ENCODE results near the gene GPC2.

GPC2 gene

DNA sequence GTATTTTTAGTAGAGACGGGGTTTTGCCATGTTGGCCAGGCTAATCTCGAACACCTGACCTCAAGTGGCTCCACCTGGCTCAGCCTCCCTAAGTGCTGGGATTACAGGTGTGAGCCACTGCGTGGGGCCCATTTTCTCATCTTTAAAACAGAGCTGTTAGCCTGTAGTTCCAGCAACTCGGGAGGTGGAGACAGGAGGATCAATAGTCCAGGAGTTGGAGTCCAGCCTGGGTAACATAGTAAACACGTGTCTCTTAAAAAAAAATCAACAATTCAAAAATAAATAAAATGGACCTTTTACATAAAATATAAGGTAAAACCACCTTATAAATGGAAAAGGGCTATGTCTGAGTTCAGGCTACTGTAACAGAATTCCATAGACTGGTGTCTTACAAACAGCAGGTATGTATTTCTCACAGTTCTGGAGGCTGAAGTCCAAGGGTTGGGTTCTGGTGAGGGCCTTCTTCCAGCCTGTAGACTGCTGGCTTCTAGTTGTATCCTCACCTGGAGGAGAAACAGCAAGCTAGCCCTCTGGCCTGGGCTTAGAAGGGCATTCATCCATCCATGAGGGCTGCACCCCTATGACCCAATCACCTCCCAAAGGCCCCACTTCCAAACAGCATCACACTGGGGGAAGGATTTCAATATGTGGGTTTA is 35.6 kb upstream of the GPC2 start:
- Histone ChIP-seq H3K4me1 (ENCODE audit: control insufficient read depth, low read length) (peaks cover 98% of the 10 kb centered on the region), H3K9me2 (replicated peaks; ENCODE audit: control insufficient read depth, low read length) (no peaks in the 10 kb centered on the region), H3K4me3 (ENCODE audit: low read length) (peak overlapping the region; percentile 82), H3K27me3 (ENCODE audit: control insufficient read depth, low read length) (no peaks in the 10 kb centered on the region), H3K79me2 (ENCODE audit: control insufficient read depth, low read length) (peaks cover 60% of the 10 kb centered on the region), H3K27ac (ENCODE audit: low read depth, low read length) (peak overlapping the region; percentile 96), H3K9me3 (ENCODE audit: control insufficient read depth, insufficient read depth, low read length) (no peaks in the 10 kb centered on the region), H3F3A (ENCODE audit: control insufficient read depth, insufficient read depth) (peaks cover 47% of the 10 kb centered on the region), H3K4me2 (ENCODE audit: low read length) (peak overlapping the region; percentile 91), H3K36me3 (ENCODE audit: control insufficient read depth, low read length) (peaks cover 83% of the 10 kb centered on the region), H4K20me1 (ENCODE audit: control insufficient read depth, insufficient read depth, low read depth, low read length) (no peaks in the 10 kb centered on the region)
- no peak for TF ChIP-seq EZH2phosphoT487 (IDR thresholded peaks at IDR 0.05; ENCODE audit: borderline replicate concordance, low read length)
- TF ChIP-seq, protein P1, sequence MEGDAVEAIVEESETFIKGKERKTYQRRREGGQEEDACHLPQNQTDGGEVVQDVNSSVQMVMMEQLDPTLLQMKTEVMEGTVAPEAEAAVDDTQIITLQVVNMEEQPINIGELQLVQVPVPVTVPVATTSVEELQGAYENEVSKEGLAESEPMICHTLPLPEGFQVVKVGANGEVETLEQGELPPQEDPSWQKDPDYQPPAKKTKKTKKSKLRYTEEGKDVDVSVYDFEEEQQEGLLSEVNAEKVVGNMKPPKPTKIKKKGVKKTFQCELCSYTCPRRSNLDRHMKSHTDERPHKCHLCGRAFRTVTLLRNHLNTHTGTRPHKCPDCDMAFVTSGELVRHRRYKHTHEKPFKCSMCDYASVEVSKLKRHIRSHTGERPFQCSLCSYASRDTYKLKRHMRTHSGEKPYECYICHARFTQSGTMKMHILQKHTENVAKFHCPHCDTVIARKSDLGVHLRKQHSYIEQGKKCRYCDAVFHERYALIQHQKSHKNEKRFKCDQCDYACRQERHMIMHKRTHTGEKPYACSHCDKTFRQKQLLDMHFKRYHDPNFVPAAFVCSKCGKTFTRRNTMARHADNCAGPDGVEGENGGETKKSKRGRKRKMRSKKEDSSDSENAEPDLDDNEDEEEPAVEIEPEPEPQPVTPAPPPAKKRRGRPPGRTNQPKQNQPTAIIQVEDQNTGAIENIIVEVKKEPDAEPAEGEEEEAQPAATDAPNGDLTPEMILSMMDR (IDR thresholded peaks at IDR 0.05; ENCODE audit: low read depth, low read length, poor library complexity, severe bottlenecking): no peak

DNA sequence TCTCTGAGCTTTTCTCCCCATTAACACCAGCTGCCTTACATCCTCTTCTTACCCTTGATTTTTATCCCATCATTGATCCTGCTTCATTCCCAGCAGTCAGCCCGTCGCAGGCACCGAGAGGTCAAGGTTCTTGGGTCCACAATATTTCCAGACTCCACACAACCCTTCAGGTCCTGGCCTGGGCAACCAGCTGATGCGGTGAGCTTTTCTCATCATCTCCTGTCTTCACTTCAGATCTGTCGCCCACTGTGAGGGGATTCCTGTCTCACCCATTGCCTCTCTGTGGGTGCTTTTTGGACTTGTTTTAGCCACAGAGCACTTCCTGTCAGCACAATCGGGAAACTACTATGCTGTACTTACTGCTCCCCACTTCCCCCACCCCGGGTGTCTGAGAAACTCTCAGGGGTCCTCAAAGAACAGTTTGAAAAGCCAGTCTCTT is 34.2 kb upstream of the GPC2 start:
- Histone ChIP-seq H3K9me3 (ENCODE audit: control insufficient read depth, insufficient read depth, low read length) (no peaks in the 10 kb centered on the region), H3K79me2 (ENCODE audit: control insufficient read depth, low read length) (peaks cover 60% of the 10 kb centered on the region), H4K20me1 (ENCODE audit: control insufficient read depth, insufficient read depth, low read depth, low read length) (no peaks in the 10 kb centered on the region), H3K36me3 (ENCODE audit: control insufficient read depth, low read length) (peaks cover 92% of the 10 kb centered on the region), H3K27me3 (ENCODE audit: control insufficient read depth, low read length) (no peaks in the 10 kb centered on the region), H3F3A (ENCODE audit: control insufficient read depth, insufficient read depth) (peaks cover 44% of the 10 kb centered on the region), H3K27ac (ENCODE audit: low read depth, low read length) (peak overlapping the region; percentile 96), H3K4me1 (ENCODE audit: control insufficient read depth, low read length) (peaks cover 99% of the 10 kb centered on the region), H3K4me3 (ENCODE audit: low read length) (peak overlapping the region; percentile 82), H3K4me2 (ENCODE audit: low read length) (peak overlapping the region; percentile 91), H3K9me2 (replicated peaks; ENCODE audit: control insufficient read depth, low read length) (no peaks in the 10 kb centered on the region)
- TF ChIP-seq, protein P1 (IDR thresholded peaks at IDR 0.05; ENCODE audit: low read depth, low read length, poor library complexity, severe bottlenecking): no peak
- no peak for TF ChIP-seq EZH2phosphoT487 (IDR thresholded peaks at IDR 0.05; ENCODE audit: borderline replicate concordance, low read length)

DNA sequence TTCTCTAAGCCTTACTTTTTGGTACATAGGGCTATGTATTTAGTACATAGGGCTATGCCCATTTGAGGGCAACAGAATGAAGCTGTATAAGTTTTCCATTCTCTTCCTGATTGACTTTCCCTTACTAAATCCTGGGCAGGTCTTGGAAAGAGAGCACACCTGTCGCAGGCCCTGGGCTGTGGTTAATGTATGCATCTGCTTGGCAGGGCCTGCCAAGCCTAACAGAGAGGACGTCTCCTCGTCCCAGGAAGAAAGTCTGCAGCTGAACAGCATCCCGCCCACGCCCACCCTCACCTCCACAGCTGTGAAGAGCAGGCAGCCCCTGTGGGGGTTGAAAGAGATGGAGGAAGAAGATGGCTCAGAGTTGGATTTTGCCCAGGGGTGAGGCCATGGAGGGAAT is 33.6 kb upstream of the GPC2 start:
- TF ChIP-seq EZH2phosphoT487 (IDR thresholded peaks at IDR 0.05; ENCODE audit: borderline replicate concordance, low read length): no peak
- TF ChIP-seq, protein P1 (IDR thresholded peaks at IDR 0.05; ENCODE audit: low read depth, low read length, poor library complexity, severe bottlenecking): no peak
- Histone ChIP-seq H3F3A (ENCODE audit: control insufficient read depth, insufficient read depth) (peaks cover 39% of the 10 kb centered on the region), H3K4me2 (ENCODE audit: low read length) (peak overlapping the region; percentile 91), H3K27ac (ENCODE audit: low read depth, low read length) (peak overlapping the region; percentile 96), H3K36me3 (ENCODE audit: control insufficient read depth, low read length) (peaks cover 95% of the 10 kb centered on the region), H3K9me2 (replicated peaks; ENCODE audit: control insufficient read depth, low read length) (no peaks in the 10 kb centered on the region), H3K27me3 (ENCODE audit: control insufficient read depth, low read length) (no peaks in the 10 kb centered on the region), H3K4me3 (ENCODE audit: low read length) (peak overlapping the region; percentile 82), H3K79me2 (ENCODE audit: control insufficient read depth, low read length) (peaks cover 57% of the 10 kb centered on the region), H3K9me3 (ENCODE audit: control insufficient read depth, insufficient read depth, low read length) (no peaks in the 10 kb centered on the region), H3K4me1 (ENCODE audit: control insufficient read depth, low read length) (peaks cover 94% of the 10 kb centered on the region), H4K20me1 (ENCODE audit: control insufficient read depth, insufficient read depth, low read depth, low read length) (no peaks in the 10 kb centered on the region)

All from DOHH2 (cell line).